ENCODE data around the gene CDC14B. TPM values are rescaled to one million over a fixed set of nuclear protein-coding genes. Genes with fewer than 3 reads are reported as not detected.

The CDC14B gene
- total RNA-seq, 1 experiment from 2014 or later: 29.8 TPM

- CTCF ChIA-PET: no interaction called here
- no peak for DNase-seq
- no peaks in the 10 kb centered on the region for H3K4me1 Mint-ChIP-seq (ENCODE audit: low read depth, unreplicated experiment)
- H3K27ac Mint-ChIP-seq (ENCODE audit: unreplicated experiment): no peak overlapping the region
- no peaks in the 10 kb centered on the region for H3K36me3 Mint-ChIP-seq (ENCODE audit: insufficient read depth, unreplicated experiment)
- no peaks in the 10 kb centered on the region for H3K9me3 Mint-ChIP-seq (ENCODE audit: low read depth, unreplicated experiment)
- no peaks in the 10 kb centered on the region for H3K27me3 Mint-ChIP-seq (ENCODE audit: unreplicated experiment)
- no peak overlapping the region for H3K4me3 Mint-ChIP-seq (ENCODE audit: low read depth, unreplicated experiment)
- BruUV-seq (replicated peaks): no TSS peak
- no peak for TF ChIP-seq CTCF (IDR thresholded peaks at IDR 0.05; ENCODE audit: unreplicated experiment)
- intact Hi-C loops (cut with micrococcal nuclease; ENCODE audit: unreplicated experiment): no loop called here
Measured at GRCh38 chr9:96483197-96483596, 136.4 kb downstream of the CDC14B start.

GRCh38 chr9:96482476-96482875, 137.2 kb downstream of the CDC14B start:
- no TSS peak for BruUV-seq (replicated peaks)
- CTCF ChIA-PET: no interaction called here
- no peaks in the 10 kb centered on the region for H3K27me3 Mint-ChIP-seq (ENCODE audit: unreplicated experiment)
- no peak for DNase-seq
- H3K4me3 Mint-ChIP-seq (ENCODE audit: low read depth, unreplicated experiment): no peak overlapping the region
- TF ChIP-seq CTCF (IDR thresholded peaks at IDR 0.05; ENCODE audit: unreplicated experiment): no peak
- no peaks in the 10 kb centered on the region for H3K36me3 Mint-ChIP-seq (ENCODE audit: insufficient read depth, unreplicated experiment)
- no peaks in the 10 kb centered on the region for H3K9me3 Mint-ChIP-seq (ENCODE audit: low read depth, unreplicated experiment)
- intact Hi-C loops (cut with micrococcal nuclease; ENCODE audit: unreplicated experiment): no loop called here
- H3K4me1 Mint-ChIP-seq (ENCODE audit: low read depth, unreplicated experiment): no peaks in the 10 kb centered on the region
- H3K27ac Mint-ChIP-seq (ENCODE audit: unreplicated experiment): no peak overlapping the region

- no TSS peak for BruUV-seq (replicated peaks)
- no peak overlapping the region for H3K27ac Mint-ChIP-seq (ENCODE audit: unreplicated experiment)
- CTCF ChIA-PET: no interaction called here
- no peaks in the 10 kb centered on the region for H3K27me3 Mint-ChIP-seq (ENCODE audit: unreplicated experiment)
- no peaks in the 10 kb centered on the region for H3K4me1 Mint-ChIP-seq (ENCODE audit: low read depth, unreplicated experiment)
- no peaks in the 10 kb centered on the region for H3K9me3 Mint-ChIP-seq (ENCODE audit: low read depth, unreplicated experiment)
- no peak overlapping the region for H3K4me3 Mint-ChIP-seq (ENCODE audit: low read depth, unreplicated experiment)
- no peaks in the 10 kb centered on the region for H3K36me3 Mint-ChIP-seq (ENCODE audit: insufficient read depth, unreplicated experiment)
- TF ChIP-seq CTCF (IDR thresholded peaks at IDR 0.05; ENCODE audit: unreplicated experiment): no peak
- intact Hi-C loops (cut with micrococcal nuclease; ENCODE audit: unreplicated experiment): no loop called here
- DNase-seq: no peak
Measured at GRCh38 chr9:96480736-96481135, 138.9 kb downstream of the CDC14B start.

- no peaks in the 10 kb centered on the region for H3K9me3 Mint-ChIP-seq (ENCODE audit: low read depth, unreplicated experiment)
- BruUV-seq (replicated peaks): no TSS peak
- TF ChIP-seq CTCF (IDR thresholded peaks at IDR 0.05; ENCODE audit: unreplicated experiment): no peak
- DNase-seq: no peak
- intact Hi-C loops (cut with micrococcal nuclease; ENCODE audit: unreplicated experiment): no loop called here
- no peaks in the 10 kb centered on the region for H3K36me3 Mint-ChIP-seq (ENCODE audit: insufficient read depth, unreplicated experiment)
- CTCF ChIA-PET: no interaction called here
- H3K4me3 Mint-ChIP-seq (ENCODE audit: low read depth, unreplicated experiment): no peak overlapping the region
- H3K27me3 Mint-ChIP-seq (ENCODE audit: unreplicated experiment): no peaks in the 10 kb centered on the region
- H3K27ac Mint-ChIP-seq (ENCODE audit: unreplicated experiment): no peak overlapping the region
- H3K4me1 Mint-ChIP-seq (ENCODE audit: low read depth, unreplicated experiment): no peaks in the 10 kb centered on the region
Measured at GRCh38 chr9:96478829-96479371, 140.7 kb downstream of the CDC14B start.

All from Calu3 (cell line).